Epithelial cell of esophagus (primary cell): ENCODE data around the gene DHPS.
"Not testable (repeated sequence)": the region's sequence is repeated elsewhere in the genome, so short reads cannot be mapped to it uniquely, and the experiment has no call there.

Source experiments
- DNase-seq: peaks from one replicate; pipeline ENCODE4 v3.0.0; 2010; ENCODE audit warnings: low read depth
- H3K4me3 ChIP-seq: 2 replicates; pipeline ENCODE4 v1.5.1; 2011; ENCODE audit warnings: mild to moderate bottlenecking, low read length, control low read depth
- CTCF ChIP-seq: IDR thresholded peaks from 2 replicates; pipeline ENCODE4 v1.5.1; 2011; ENCODE audit warnings: low read depth, mild to moderate bottlenecking, low read length, control low read depth, inconsistent platforms; ENCODE audit not compliant: insufficient read depth; ENCODE audit errors: missing control alignments

DHPS gene

GRCh38 chr19:12685831-12686230 is 4.2 kb upstream of the DHPS start:
- H3K4me3 ChIP-seq = no peak overlapping the region
- no peak for TF ChIP-seq CTCF
- no peak for DNase-seq

GRCh38 chr19:12680034-12680433 is 1.6 kb downstream of the DHPS start:
- no peak for TF ChIP-seq CTCF
- DNase-seq = no peak
- H3K4me3 ChIP-seq = no peak overlapping the region

GRCh38 chr19:12678039-12678438 is 3.6 kb downstream of the DHPS start:
- not testable (repeated sequence) for H3K4me3 ChIP-seq, DNase-seq

- TF ChIP-seq CTCF = no peak
- no peak for DNase-seq
- H3K4me3 ChIP-seq = no peak overlapping the region
These were observed 4.8 kb downstream of the DHPS start for GRCh38 chr19:12676928-12677327.

GRCh38 chr19:12676384-12676792 is 5.3 kb downstream of the DHPS start:
- H3K4me3 ChIP-seq = no peak overlapping the region
- TF ChIP-seq CTCF = peak; percentile 85
- DNase-seq = peak; percentile 80

- DNase-seq = no peak
- no peak for TF ChIP-seq CTCF
- H3K4me3 ChIP-seq = no peak overlapping the region
These were observed 5.7 kb downstream of the DHPS start for GRCh38 chr19:12675940-12676339.

- no peak overlapping the region for H3K4me3 ChIP-seq
- no peak for TF ChIP-seq CTCF
- DNase-seq = no peak
These were observed 6.3 kb downstream of the DHPS start for GRCh38 chr19:12675399-12675798.

- TF ChIP-seq CTCF = no peak
- DNase-seq = no peak
- H3K4me3 ChIP-seq = no peak overlapping the region
These were observed 8.9 kb downstream of the DHPS start for GRCh38 chr19:12672744-12673143.
